Subcutaneous adipose tissue (tissue), 4 donors: Measurements from ENCODE around the gene TNFRSF1B. TPM values are rescaled to one million over a fixed set of nuclear protein-coding genes. Genes with fewer than 3 reads are reported as not detected.

Experiments used
- CTCF ChIP-seq: fragments of 450-650 bp; IDR thresholded peaks from one replicate; pipeline ENCODE4 v1.5.1; 2016; ENCODE audit warnings: low read depth, mild to moderate bottlenecking, control low read depth, antibody characterized with exemption, moderate library complexity
- total RNA-seq, 4 donors: library from RNA; depleted of rRNA; stranded (reverse); fragments of >200 nt; gene quantifications; one replicate each; pipeline ENCODE4 v1.1.0, GENCODE V29; 2016

The TNFRSF1B gene
- total RNA-seq, 4 donors from 2014 or later: 37.3 to 77.7 (median 64.5) TPM

- no peak for TF ChIP-seq CTCF
Measured at GRCh38 chr1:12184008-12184681, 17.4 kb downstream of the TNFRSF1B start.

- no peak for TF ChIP-seq CTCF
Measured at GRCh38 chr1:12185036-12185917, 18.5 kb downstream of the TNFRSF1B start.

- no peak for TF ChIP-seq CTCF
Measured at GRCh38 chr1:12185918-12186678, 19.3 kb downstream of the TNFRSF1B start.

- no peak for TF ChIP-seq CTCF
Measured at GRCh38 chr1:12186679-12186985, 19.8 kb downstream of the TNFRSF1B start.

- no peak for TF ChIP-seq CTCF
Measured at GRCh38 chr1:12188115-12188514, 21.3 kb downstream of the TNFRSF1B start.

- no peak for TF ChIP-seq CTCF
Measured at GRCh38 chr1:12188657-12189327, 22.0 kb downstream of the TNFRSF1B start.
